Spleen (tissue), 7 donors: ENCODE data around the gene SPAAR.
"Not testable (repeated sequence)": the region's sequence is repeated elsewhere in the genome, so short reads cannot be mapped to it uniquely, and the experiment has no call there.

Source experiments
- CTCF ChIP-seq, 11 experiments: fragments of 200-600 bp in 7 of 11; fragments of 450-650 bp in 4 of 11; sonication (generic) in 4 of 11; IDR thresholded peaks in 8 of 11; conservative IDR thresholded peaks in 3 of 11; 1 replicate in 7 of 11; 2 replicates in 4 of 11; pipeline versions ENCODE4 v1.4.0 to v1.8.0; 2016 to 2021; ENCODE audit warnings: antibody characterized with exemption in 11 of 11, inconsistent platforms in 4 of 11, mild to moderate bottlenecking in 1 of 11
- POLR2A ChIP-seq, 3 donors: fragments of 450-650 bp; IDR thresholded peaks; one replicate each; pipeline ENCODE4 v1.5.1; 2017; ENCODE audit warnings: antibody characterized with exemption in 3 of 3, mild to moderate bottlenecking in 1 of 3
- POLR2AphosphoS5 ChIP-seq, 3 donors: sonication (generic); formaldehyde crosslinking; IDR thresholded peaks; one replicate each; pipeline ENCODE4 v1.5.1; 2017; ENCODE audit warnings: antibody characterized with exemption in 3 of 3
- donor health status: DM: no; HTN: no; CAD: no; lungs with moderate emphysema.
- donor health status: DM: no; HTN: no; CAD: no.
- donor health status: DM: no; HTN: no; CAD: no.

GRCh38 chr9:35934069-35934468 is 24.8 kb downstream of the SPAAR start:
- not testable (repeated sequence) for TF ChIP-seq CTCF (IDR thresholded peaks at IDR 0.05 in 8 of 11, conservative IDR thresholded peaks at IDR 0.05 in 3 of 11); POLR2AphosphoS5 (IDR thresholded peaks at IDR 0.05); POLR2A (IDR thresholded peaks at IDR 0.05)
